Panc1 (cell line): ENCODE data around the gene VSX1. TPM values are rescaled to one million over a fixed set of nuclear protein-coding genes. Genes with fewer than 3 reads are reported as not detected.

Experiments used
- ATAC-seq: fragments of 200-7000 bp; cut with Tn5 transposase; 2 replicates; pipeline ENCODE4 v1.9.1; 2020; ENCODE audit warnings: mild to moderate bottlenecking, moderate library complexity
- BruUV-seq: library from RNA; stranded (reverse); fragments of 400-500 nt; replicated peaks from 2 replicates; lab custom pipeline; 2021; lab: Mats Ljungman, UMichigan
- CTCF ChIA-PET: fragments of 300-600 bp; sonication (Branson Sonifier 250); formaldehyde crosslinking; loops from one replicate; lab custom pipeline; 2022; ENCODE audit warnings: antibody characterized with exemption; lab: Charles Lee
- POLR2A ChIA-PET: fragments of 300-600 bp; sonication (Branson Sonifier 250); formaldehyde crosslinking; loops from one replicate; lab custom pipeline; 2022; ENCODE audit warnings: antibody characterized with exemption; lab: Charles Lee
- DNase-seq: peaks from one replicate; pipeline ENCODE4 v3.0.0-alpha.2; 2010; ENCODE audit warnings: low read depth, low spot score
- H3K27ac ChIP-seq: 2 replicates; pipeline ENCODE4 v1.5.1; 2011; ENCODE audit warnings: mild to moderate bottlenecking, low read length, inconsistent platforms
- H3K27me3 ChIP-seq: fragments of 200-500 bp; sonication (Bioruptor generic); 2 replicates; pipeline ENCODE4 v1.6.0; 2014; ENCODE audit warnings: low read length, inconsistent platforms; ENCODE audit not compliant: control insufficient read depth, insufficient read depth
- H3K36me3 ChIP-seq: fragments of 200-500 bp; sonication (Bioruptor generic); 2 replicates; pipeline ENCODE4 v1.5.1; 2014; ENCODE audit warnings: inconsistent platforms, mild to moderate bottlenecking, low read length, moderate library complexity; ENCODE audit not compliant: control insufficient read depth, insufficient read depth
- H3K4me1 ChIP-seq: 2 replicates; pipeline ENCODE4 v1.5.1; 2011; ENCODE audit warnings: inconsistent platforms, mild to moderate bottlenecking, low read length, moderate library complexity; ENCODE audit not compliant: control insufficient read depth, insufficient read depth
- H3K4me3 ChIP-seq, 2 experiments: 2 replicates each; pipeline ENCODE4 v1.5.1; 2011 to 2012; ENCODE audit warnings: low read depth in 2 of 2, low read length in 2 of 2, mild to moderate bottlenecking in 2 of 2, inconsistent platforms in 1 of 2, moderate library complexity in 1 of 2
- H3K9me3 ChIP-seq: fragments of 200-500 bp; sonication (Bioruptor generic); 2 replicates; pipeline ENCODE4 v1.5.1; 2014; ENCODE audit warnings: low read depth, mild to moderate bottlenecking, inconsistent platforms, low read length, moderate library complexity; ENCODE audit not compliant: control insufficient read depth, insufficient read depth
- POLR2AphosphoS5 ChIP-seq: IDR thresholded peaks from 2 replicates; pipeline ENCODE4 v1.6.1; 2012; ENCODE audit warnings: mild to moderate bottlenecking, low read depth, low read length, moderate library complexity
- SIN3A ChIP-seq: IDR thresholded peaks from 2 replicates; pipeline ENCODE4 v1.6.1; 2012; ENCODE audit warnings: low read depth, mild to moderate bottlenecking, low read length, moderate library complexity, borderline replicate concordance; ENCODE audit not compliant: insufficient read depth
- TCF7L2 ChIP-seq: IDR thresholded peaks from 2 replicates; pipeline ENCODE4 v1.6.1; 2011; ENCODE audit warnings: mild to moderate bottlenecking, low read depth, low read length, inconsistent platforms
- in situ Hi-C: cut with HindIII; loops from 2 replicates; pipeline ENCODE4 v1.10.0; 2016; ENCODE audit warnings: low sequenced_read_pairs, low pct_unique_long_range_greater_than_20kb
- intact Hi-C: fragments of 100-400 bp; cut with micrococcal nuclease; formaldehyde crosslinking; loops from one replicate; pipeline ENCODE4 v1.10.0; 2022; ENCODE audit not compliant: unreplicated experiment
- total RNA-seq: library from RNA; stranded (reverse); gene quantifications from one replicate; pipeline ENCODE4 v1.2.1, GENCODE V29; 2021; ENCODE audit not compliant: unreplicated experiment
- TF ChIP-seq, protein P1 (sequence below), 2 experiments: IDR thresholded peaks; 2 replicates each; pipeline ENCODE4 v1.6.1; 2011 to 2012; ENCODE audit warnings: low read depth in 2 of 2, control low read depth in 1 of 2, low read length in 1 of 2, mild to moderate bottlenecking in 1 of 2, moderate library complexity in 1 of 2; ENCODE audit not compliant: insufficient read depth in 1 of 2
- TF ChIP-seq, protein P2 (sequence below): fragments of 450-650 bp; IDR thresholded peaks from 2 replicates; pipeline ENCODE4 v1.5.1; 2017; ENCODE audit warnings: mild to moderate bottlenecking

The VSX1 gene
- total RNA-seq, 1 experiment from 2014 or later, result 0.21 TPM

DNA sequence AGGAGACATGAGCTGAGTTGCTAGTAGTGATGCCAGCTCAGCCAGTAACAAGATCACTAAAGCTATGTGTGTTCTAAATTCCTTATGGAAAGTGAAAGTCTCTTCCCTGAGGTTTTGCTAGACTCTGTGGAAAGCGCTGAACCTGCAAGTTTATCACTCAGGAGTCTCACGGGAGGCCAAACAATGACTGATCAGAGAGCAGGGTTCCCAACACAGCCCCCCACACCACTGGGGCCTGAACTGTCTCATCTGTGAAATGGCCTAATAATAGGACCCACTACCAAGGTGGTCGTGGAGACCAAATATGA is 43.9 kb downstream of the VSX1 start:
- in situ Hi-C loops (no loop called here), intact Hi-C loops (no loop called here)
- no peaks in the 10 kb centered on the region for H3K27me3 ChIP-seq
- TF ChIP-seq SIN3A, result no peak
- H3K36me3 ChIP-seq, result no peaks in the 10 kb centered on the region
- no peak overlapping the region for H3K27ac ChIP-seq
- H3K4me1 ChIP-seq, result peaks cover 23% of the 10 kb centered on the region
- ATAC-seq (no peak), DNase-seq (no peak)
- POLR2A ChIA-PET, result no interaction called here
- H3K9me3 ChIP-seq, result no peaks in the 10 kb centered on the region
- CTCF ChIA-PET, result no interaction called here
- BruUV-seq, result no TSS peak
- no peak overlapping the region for H3K4me3 ChIP-seq

DNA sequence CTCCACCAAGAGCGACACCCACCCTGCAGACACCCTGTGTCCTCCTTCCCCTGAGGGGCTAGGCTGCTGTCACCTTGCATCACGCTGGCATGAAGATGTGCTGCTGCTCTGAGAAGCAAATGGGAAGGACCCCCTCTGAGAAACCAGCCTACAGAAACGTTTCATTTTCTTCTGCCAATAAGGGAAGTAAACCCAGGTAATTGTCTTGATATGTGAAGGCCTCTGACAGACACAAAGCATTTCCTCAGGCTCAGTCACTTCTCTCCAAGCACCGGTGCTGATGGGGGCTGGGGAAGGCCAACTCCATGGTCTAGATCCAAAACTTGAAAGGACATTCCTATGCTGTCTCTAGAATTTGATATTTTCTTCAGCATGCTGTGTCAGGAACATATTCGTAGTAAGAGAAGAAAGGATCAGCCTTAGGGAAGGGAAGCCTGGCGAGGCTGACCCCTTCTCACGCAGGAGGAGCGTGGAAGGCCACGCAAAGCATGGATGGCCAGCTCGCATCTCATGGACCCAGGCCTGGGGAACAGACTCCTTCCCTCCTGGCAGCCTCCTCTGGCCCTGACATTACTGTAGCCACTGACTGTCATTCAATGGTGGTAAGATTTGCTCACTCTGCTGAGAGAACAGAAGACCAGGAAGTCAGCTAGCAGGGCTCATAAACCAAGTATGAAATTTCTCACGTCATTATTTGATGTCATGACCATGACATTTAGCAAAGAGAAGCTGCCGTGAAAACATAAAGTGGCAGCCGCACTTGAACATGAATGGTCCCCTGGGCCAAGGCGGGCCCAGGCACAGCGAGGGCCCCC is 44.4 kb downstream of the VSX1 start:
- TF ChIP-seq, protein P1, sequence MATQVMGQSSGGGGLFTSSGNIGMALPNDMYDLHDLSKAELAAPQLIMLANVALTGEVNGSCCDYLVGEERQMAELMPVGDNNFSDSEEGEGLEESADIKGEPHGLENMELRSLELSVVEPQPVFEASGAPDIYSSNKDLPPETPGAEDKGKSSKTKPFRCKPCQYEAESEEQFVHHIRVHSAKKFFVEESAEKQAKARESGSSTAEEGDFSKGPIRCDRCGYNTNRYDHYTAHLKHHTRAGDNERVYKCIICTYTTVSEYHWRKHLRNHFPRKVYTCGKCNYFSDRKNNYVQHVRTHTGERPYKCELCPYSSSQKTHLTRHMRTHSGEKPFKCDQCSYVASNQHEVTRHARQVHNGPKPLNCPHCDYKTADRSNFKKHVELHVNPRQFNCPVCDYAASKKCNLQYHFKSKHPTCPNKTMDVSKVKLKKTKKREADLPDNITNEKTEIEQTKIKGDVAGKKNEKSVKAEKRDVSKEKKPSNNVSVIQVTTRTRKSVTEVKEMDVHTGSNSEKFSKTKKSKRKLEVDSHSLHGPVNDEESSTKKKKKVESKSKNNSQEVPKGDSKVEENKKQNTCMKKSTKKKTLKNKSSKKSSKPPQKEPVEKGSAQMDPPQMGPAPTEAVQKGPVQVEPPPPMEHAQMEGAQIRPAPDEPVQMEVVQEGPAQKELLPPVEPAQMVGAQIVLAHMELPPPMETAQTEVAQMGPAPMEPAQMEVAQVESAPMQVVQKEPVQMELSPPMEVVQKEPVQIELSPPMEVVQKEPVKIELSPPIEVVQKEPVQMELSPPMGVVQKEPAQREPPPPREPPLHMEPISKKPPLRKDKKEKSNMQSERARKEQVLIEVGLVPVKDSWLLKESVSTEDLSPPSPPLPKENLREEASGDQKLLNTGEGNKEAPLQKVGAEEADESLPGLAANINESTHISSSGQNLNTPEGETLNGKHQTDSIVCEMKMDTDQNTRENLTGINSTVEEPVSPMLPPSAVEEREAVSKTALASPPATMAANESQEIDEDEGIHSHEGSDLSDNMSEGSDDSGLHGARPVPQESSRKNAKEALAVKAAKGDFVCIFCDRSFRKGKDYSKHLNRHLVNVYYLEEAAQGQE (IDR thresholded peaks at IDR 0.05; ENCODE audit: insufficient read depth in 1 of 2, low read depth in 2 of 2, low read length in 1 of 2), result no peak
- ATAC-seq (no peak), DNase-seq (no peak)
- Histone ChIP-seq H3K36me3 (no peaks in the 10 kb centered on the region), H3K4me3 (no peak overlapping the region), H3K27ac (no peak overlapping the region), H3K4me1 (peaks cover 28% of the 10 kb centered on the region), H3K27me3 (no peaks in the 10 kb centered on the region), H3K9me3 (no peaks in the 10 kb centered on the region)
- CTCF ChIA-PET, result no interaction called here
- POLR2A ChIA-PET, result no interaction called here
- BruUV-seq, result no TSS peak
- in situ Hi-C loops, result no loop called here
- intact Hi-C loops, result no loop called here

DNA sequence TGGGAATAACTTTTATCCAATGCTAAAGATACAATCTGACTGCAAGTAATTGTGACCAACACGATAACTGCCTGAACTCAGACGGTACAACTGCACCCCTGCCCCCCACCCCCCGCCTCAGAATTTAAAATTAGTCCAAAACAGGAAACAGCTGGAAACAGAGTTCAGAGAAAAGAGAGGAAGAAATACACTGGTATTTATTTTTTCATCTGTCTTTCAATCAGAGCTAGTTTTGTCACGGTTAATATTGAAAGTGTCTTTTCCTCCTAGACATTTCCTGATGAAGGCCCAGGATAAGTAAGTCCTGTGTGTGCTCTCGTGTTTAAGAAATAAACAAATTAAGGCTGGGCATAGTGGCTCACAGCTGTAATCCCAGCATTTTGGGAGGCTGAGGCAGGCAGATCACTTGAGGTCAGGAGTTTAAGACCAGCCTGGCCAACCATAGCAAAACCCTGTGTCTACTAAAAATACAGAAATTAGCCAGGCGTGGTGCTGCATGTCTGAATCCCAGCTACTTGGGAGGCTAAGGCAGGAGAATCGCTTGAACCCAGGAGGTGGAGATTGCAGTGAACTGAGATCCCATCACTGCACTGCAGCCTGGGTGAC is 45.5 kb downstream of the VSX1 start:
- Histone ChIP-seq H3K4me1 (peaks cover 30% of the 10 kb centered on the region), H3K27me3 (no peaks in the 10 kb centered on the region), H3K36me3 (no peaks in the 10 kb centered on the region), H3K4me3 (no peak overlapping the region), H3K9me3 (no peaks in the 10 kb centered on the region), H3K27ac (no peak overlapping the region)
- in situ Hi-C loops, result no loop called here
- ATAC-seq, result no peak
- POLR2A ChIA-PET, result interaction anchor here (0.7 kb wide), 1 partner anchor 18 kb away, joined by 6 read pairs; no protein-coding TSS in a partner anchor
- DNase-seq, result no peak
- TF ChIP-seq POLR2AphosphoS5, result no peak
- no peak for TF ChIP-seq TCF7L2
- TF ChIP-seq, protein P1 (IDR thresholded peaks at IDR 0.05; ENCODE audit: insufficient read depth in 1 of 2, low read depth in 2 of 2, low read length in 1 of 2), result no peak
- TF ChIP-seq, protein P2, sequence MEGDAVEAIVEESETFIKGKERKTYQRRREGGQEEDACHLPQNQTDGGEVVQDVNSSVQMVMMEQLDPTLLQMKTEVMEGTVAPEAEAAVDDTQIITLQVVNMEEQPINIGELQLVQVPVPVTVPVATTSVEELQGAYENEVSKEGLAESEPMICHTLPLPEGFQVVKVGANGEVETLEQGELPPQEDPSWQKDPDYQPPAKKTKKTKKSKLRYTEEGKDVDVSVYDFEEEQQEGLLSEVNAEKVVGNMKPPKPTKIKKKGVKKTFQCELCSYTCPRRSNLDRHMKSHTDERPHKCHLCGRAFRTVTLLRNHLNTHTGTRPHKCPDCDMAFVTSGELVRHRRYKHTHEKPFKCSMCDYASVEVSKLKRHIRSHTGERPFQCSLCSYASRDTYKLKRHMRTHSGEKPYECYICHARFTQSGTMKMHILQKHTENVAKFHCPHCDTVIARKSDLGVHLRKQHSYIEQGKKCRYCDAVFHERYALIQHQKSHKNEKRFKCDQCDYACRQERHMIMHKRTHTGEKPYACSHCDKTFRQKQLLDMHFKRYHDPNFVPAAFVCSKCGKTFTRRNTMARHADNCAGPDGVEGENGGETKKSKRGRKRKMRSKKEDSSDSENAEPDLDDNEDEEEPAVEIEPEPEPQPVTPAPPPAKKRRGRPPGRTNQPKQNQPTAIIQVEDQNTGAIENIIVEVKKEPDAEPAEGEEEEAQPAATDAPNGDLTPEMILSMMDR, result no peak
- TF ChIP-seq SIN3A, result no peak
- no TSS peak for BruUV-seq
- intact Hi-C loops, result no loop called here
- CTCF ChIA-PET, result no interaction called here
